GM19239 (cell line): ENCODE measurements around the gene SLIT3.

Experiments used
- DNase-seq: peaks from one replicate; pipeline ENCODE4 v3.0.0; 2011; ENCODE audit warnings: low spot score; ENCODE audit not compliant: insufficient read length
- FAIRE-seq: peaks from 2 replicates; lab custom pipeline; 2011; peaks lifted over from hg19 to GRCh38; lab: Jason Lieb, UNC

The SLIT3 gene

GRCh38 chr5:168984135-168984675 is 316.7 kb downstream of the SLIT3 start:
- FAIRE-seq = no peak

GRCh38 chr5:168979135-168979534 is 321.8 kb downstream of the SLIT3 start:
- FAIRE-seq = no peak
- DNase-seq = no peak

More at GRCh38 chr5:168984135-168984675, 316.7 kb downstream of the SLIT3 start:
- DNase-seq = no peak

- no peak for FAIRE-seq
These were observed 322.4 kb downstream of the SLIT3 start for GRCh38 chr5:168978500-168978899.

GRCh38 chr5:168978015-168978414 is 322.9 kb downstream of the SLIT3 start:
- no peak for DNase-seq
- FAIRE-seq = no peak

More at GRCh38 chr5:168978500-168978899, 322.4 kb downstream of the SLIT3 start:
- no peak for DNase-seq

- DNase-seq = no peak
- no peak for FAIRE-seq
These were observed 324.5 kb downstream of the SLIT3 start for GRCh38 chr5:168976311-168976970.

- DNase-seq = no peak
- no peak for FAIRE-seq
These were observed 325.6 kb downstream of the SLIT3 start for GRCh38 chr5:168975331-168975730.

GRCh38 chr5:168974082-168974481 is 326.9 kb downstream of the SLIT3 start:
- DNase-seq (no peak), FAIRE-seq (no peak)

- no peak for FAIRE-seq
- no peak for DNase-seq
These were observed 328.2 kb downstream of the SLIT3 start for GRCh38 chr5:168972731-168973130.

- FAIRE-seq (no peak), DNase-seq (no peak)
These were observed 329.8 kb downstream of the SLIT3 start for GRCh38 chr5:168971100-168971499.

- DNase-seq (no peak), FAIRE-seq (no peak)
These were observed 331.5 kb downstream of the SLIT3 start for GRCh38 chr5:168969326-168969886.

GRCh38 chr5:168967882-168968620 is 332.9 kb downstream of the SLIT3 start:
- no peak for FAIRE-seq
- DNase-seq = no peak

GRCh38 chr5:168965638-168966037 is 335.3 kb downstream of the SLIT3 start:
- no peak for FAIRE-seq
- DNase-seq = no peak

- DNase-seq (no peak), FAIRE-seq (no peak)
These were observed 336.8 kb downstream of the SLIT3 start for GRCh38 chr5:168964182-168964581.

- FAIRE-seq = no peak
- DNase-seq = no peak
These were observed 338.6 kb downstream of the SLIT3 start for GRCh38 chr5:168962306-168962705.

GRCh38 chr5:168961681-168962080 is 339.3 kb downstream of the SLIT3 start:
- FAIRE-seq = no peak
- DNase-seq = no peak

GRCh38 chr5:168960497-168960896 is 340.4 kb downstream of the SLIT3 start:
- FAIRE-seq = no peak
- no peak for DNase-seq

- no peak for DNase-seq
- no peak for FAIRE-seq
These were observed 347.6 kb downstream of the SLIT3 start for GRCh38 chr5:168953351-168953750.

- no peak for FAIRE-seq
- DNase-seq = no peak
These were observed 348.7 kb downstream of the SLIT3 start for GRCh38 chr5:168952196-168952595.

- DNase-seq (no peak), FAIRE-seq (no peak)
These were observed 349.2 kb downstream of the SLIT3 start for GRCh38 chr5:168951769-168952168.

GRCh38 chr5:168951356-168951755 is 349.6 kb downstream of the SLIT3 start:
- FAIRE-seq = no peak
- DNase-seq = no peak
